Measurements from ENCODE around the gene CFAP43.
"Not testable (repeated sequence)": the region's sequence is repeated elsewhere in the genome, so short reads cannot be mapped to it uniquely, and the experiment has no call there.

CFAP43 gene

DNA sequence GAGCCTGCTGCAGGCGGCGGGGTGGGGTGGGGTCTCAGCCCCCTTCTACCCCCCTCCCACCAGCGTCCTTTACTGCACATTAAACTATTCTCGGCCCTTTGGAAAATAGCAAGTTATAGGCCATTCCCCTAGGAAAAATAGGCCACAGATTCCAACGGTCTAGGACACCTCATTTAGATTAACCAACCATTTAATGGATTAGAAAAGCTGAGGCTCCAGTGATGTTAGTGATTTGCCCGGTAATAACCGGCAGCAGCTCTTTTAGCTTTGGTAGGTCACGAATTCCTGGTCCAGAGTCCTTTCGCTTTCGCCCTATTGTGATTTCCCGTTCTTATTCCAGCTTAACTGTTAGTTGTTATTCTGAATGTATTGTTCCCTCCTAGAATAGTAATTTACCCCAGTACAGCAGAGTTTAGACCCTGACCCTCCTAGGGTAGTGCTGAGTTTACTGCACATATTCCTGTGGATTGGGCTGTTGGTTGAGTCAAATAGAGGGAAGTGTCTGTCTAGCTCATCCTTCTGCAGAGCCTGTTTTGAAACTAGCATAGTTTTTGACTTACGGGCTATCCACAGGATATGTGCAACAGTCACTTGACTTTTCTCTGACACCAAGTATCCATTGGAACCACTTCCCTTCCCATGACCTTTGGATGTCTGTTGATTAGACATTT is 23.3 kb upstream of the CFAP43 start:
- peak; percentile 59 for DNase-seq

DNA sequence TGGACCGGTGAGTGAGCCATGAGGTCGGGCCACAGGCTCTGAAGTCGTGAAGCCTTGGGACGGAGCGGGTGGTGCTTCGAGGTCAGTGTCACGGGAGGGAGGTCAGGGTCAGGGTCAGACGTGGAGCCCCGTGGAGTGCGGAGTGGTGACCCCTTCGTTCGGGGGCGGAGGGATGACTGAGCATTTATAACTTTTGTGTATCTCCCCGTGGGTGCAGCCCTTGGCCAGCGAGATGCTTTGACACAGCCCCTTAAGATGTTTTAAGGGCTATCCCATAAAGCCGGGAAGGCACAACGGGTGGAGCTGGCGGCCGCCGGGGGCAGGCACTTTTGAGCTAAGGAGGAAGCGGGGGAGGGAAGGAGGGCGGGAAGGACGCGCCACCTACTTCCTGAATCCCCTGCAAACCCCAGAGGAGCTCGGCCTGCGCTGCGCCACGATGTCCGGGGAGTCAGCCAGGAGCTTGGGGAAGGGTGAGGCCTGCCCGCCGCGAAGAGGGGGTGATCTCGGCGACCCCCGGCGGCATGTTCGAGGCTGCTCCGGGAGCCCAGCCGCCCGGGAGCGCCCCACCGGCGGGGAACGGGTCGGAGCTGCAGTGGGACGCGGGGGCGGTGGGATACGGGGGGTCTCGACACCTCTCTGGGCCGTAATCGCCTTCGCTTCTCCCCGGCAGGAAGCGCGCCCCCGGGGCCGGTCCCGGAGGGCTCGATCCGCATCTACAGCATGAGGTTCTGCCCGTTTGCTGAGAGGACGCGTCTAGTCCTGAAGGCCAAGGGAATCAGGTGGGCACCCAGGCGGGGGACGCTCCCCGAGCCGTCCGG is 22.5 kb upstream of the CFAP43 start, which contains the start of gene GSTO1:
TSS of gene GSTO1 (plus strand) at position 400 of the 818 bp plus-strand sequence. CDS start at position 437, 37 bp downstream.
- DNase-seq: peak; percentile 68

DNA sequence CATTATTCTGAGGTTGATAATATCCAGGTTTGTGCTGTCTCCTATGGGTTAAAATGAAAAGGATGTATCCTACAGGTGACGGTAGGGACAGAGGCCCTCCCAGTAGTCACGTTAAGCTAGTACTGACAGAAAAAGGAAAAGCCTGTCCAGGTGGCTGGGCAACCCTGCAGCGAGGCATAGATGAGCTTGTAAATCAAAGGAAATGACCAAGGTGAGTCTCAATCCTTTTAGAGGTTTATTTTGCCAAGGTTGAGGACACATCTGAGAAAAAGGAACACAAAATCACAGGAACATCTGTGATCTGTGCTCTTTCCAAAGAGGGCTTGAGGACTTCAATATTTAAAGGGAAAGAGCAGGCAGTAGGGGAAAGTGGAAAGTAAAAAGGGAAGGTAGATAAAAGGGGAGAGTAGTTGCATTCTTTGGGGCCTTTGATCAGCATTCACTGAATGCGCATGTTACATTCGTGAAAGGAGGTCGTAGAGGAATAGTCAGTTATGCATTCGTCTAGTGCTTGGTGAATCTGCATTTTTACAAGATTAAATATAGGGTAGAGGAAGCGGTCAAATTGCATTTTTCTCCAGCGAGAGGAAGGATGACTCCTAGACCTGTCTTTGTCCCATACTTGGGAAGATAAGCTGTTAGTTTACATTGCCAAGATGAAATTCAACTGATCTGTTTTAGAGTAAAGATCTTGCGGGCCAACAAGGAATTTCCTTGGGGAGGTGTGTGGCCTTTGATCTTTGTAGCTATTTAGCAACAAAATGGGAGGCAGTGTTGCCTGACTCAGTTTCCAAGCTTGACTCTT is 21.6 kb upstream of the CFAP43 start:
- no peak for DNase-seq

DNA sequence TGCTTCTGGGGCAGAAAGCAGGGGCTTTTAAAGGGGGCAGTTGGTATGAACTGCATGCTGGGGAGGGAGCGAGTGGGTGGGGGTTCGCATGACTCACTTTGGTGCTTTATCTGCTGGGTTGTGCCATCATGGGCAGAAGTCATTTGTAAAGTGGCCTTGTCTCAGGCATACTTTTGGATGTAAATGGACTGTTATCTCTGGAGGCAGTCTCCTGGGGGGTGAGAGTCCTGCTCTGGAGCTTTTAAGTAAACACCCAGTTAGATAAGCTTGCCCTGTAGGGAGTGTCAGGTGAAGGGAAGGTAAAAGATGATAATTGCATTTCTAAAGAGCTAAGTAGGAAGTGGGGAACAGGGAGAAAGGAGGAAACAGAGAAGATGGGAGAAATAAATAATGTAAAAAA is 20.9 kb upstream of the CFAP43 start:
- DNase-seq: peak; percentile 36

DNA sequence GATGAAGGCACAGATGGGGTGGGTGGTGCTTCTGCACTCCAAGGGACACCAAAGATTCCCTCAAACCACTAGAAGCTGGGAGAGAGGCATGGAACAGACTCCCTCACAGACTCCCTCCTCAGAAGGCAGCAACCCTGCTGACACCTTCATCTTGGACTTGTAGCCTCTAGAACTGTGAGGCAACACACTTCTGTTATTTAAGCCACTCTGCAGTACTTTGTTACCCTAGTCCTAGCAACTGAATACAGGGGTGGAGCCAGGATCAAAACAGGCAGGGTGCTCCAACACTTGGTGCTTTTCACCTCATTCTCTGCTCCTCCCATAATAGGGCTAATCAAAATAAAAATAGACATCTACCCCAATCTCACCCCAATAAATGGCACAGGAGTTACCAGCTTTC is 20.2 kb upstream of the CFAP43 start:
- DNase-seq: no peak

DNA sequence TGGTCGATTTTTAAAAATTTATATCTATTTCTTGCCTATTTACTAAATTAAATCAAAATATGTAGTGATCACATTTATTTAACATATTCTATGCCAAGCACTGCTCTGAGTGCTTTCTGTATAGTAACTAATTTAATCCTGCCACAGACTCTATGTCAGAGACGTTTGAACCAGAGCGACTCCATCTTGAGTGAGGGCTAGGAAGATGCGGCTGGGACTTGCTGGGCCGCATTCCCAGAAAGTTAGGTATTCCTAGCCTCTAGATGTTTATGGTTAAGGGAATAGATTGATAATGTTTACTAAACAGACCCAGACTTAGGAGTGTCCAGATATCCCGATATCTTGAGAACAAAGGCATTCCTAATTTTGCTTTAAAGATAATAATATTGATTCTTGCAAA is 19.3 kb upstream of the CFAP43 start:
- no peak for DNase-seq

DNA sequence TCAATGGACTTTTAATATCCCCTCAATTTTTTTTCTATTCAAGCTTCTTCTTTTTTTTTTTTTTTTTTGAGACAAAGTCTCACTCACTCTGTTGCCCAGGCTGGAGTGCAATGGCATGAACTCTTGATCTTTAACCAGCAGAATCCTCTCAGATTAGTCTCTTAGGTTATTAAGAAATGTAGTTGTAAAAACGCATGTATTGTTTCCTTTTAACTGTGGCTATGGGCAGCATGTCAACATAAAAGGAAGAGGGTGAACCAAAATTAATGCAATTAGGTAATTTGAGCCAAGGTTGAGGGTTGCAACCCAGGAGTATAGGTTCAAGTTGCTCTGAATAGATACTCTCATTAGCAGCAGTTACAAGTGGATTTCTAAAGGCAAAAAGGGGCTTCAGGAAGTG is 18.2 kb upstream of the CFAP43 start:
- no peak for DNase-seq

DNA sequence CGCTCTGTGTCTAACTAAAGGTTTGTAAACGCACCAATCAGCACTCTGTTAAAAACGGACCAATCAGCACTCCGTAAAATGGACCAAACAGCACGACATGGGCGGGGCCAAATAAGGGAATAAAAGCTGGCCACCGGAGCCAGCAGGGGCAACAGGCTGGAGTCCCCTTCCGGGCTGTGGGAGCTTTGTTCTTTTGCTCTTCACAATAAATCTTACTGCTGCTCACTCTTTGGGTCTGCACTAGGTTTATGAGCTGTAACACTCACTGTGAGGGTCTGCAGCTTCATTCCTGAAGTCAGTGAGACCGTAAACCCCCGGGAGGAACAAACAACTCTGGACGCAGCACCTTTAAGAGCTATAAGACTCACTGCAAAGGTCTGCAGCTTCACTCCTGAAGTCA is 16.8 kb upstream of the CFAP43 start:
- not testable (repeated sequence) for DNase-seq

DNA sequence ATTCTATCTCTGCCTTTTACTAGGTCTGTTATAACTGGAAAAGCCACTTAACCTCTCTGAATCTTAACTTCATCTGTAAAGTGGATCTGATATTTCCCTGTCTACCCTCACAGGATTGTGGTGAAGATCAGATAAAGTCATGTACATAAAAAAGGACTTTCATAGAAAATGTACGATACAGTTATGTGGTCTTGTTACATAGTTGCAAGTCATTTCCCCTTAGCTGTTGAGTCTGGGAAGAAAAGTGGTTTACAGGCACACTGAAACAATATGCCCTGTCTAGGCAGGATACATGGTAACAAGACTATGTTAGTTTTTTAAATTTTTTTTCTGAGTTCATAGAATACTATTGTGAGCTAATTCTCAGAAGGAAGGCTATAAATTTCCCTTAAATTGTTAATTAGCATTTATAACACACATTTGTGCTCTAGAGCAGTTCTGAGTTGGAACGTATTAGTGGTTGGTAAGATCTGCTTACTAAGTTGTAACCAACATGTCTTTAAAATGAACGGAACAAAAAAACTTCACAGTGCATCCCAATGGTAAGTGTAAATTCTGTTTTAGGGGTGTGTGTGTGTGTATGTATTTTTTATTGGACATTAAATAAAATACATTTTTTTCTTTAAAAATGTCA is 15.5 kb upstream of the CFAP43 start:
- DNase-seq: no peak

DNA sequence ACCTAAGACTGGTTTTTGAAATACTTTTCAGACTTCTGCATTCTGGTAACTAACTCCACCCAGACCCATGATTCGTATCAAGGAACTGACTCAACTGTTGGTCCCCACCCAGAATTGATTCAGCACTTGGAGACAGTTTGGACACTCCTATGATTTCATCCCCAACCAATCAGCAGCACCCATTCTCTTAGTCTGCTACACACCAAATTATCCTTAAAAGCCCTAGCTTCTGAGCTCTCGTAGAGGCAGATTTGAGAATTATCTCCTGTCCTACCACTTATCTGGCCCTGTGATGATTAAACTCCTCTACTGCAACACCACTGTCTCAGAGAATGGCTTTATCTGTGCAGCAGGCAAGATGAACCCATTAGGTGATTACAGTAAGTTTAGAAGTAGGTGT is 14.8 kb upstream of the CFAP43 start:
- DNase-seq: peak; percentile 34

DNA sequence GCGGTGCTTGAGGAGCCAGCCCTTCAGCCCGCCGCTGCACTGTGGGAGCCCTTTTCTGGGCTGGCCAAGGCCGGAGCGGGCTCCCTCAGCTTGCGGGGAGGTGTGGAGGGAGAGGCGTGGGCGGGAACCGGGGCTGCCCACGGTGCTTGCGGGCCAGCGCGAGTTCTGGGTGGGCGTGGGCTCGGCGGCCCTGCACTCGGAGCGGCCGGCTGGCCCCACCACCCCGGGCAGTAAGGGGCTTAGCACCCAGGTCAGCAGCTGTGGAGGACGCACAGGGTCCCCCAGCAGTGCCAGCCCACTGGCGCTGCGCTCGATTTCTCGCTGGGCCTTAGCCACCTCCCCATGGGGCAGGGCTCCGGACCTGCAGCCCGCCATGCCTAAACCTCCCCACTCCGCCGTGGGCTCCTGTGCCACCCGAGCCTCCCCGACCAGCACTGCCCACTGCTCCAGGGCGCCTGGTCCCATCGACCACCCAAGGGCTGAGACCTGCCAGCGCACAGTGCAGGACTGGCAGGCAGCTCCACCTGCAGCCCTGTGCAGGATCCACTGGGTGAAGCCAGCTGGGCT is 13.0 kb upstream of the CFAP43 start:
- no peak for DNase-seq

DNA sequence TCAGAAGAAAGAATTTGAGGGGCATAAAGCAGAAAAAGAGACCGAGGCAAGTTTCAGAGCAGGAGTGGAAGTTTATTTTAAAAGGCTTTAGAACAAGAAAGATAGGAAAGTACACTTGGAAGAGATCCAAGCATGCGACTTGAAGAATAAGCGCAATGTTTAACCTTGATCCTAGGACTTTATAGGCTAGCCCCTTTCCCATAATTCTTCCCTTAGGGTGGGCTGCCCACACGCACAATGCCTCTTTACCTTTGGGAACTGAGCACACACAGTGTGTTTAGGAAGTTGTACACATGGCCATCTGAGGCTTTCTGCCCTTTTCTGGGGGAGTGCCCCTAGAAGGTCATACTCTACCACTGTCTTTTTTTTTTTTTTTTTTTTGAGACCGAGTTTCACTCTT is 11.3 kb upstream of the CFAP43 start:
- no peak for DNase-seq

DNA sequence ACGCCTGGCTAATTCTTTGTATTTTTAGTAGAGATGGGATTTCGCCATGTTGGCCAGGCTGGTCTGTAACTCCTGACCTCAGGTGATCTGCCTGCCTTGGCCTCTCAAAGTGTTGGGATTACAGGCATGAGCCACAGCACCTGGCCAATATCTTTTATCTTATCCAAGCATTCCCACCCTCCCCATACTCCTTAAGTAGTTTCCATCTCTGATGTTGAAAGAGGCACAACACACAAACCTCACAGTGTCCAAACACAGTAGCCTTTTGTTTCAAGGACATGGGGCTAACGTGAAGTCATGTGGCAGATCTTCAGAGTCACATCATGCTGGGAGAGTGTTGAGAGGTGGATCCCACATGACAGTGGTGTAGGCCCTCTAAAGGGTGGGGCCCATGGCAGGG is 10.8 kb upstream of the CFAP43 start:
- not testable (repeated sequence) for DNase-seq

DNA sequence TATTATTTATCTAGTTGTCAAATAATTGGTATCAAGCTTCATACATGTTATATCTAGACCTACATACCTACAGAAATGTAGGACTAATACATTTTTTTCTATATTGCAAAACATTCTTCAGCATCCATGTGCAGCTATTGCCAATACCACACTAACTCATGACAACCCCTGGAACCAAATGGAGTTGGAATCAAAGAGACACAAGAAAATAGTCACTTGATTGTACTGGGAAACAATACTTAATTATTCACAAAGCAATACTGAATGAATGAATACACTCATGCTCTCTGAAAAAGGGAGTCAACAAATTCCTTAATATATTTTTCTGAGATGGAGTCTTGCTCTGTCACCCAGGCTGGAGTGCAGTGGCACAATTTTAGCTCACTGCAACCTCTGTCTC is 10.4 kb upstream of the CFAP43 start:
- no peak for DNase-seq

DNA sequence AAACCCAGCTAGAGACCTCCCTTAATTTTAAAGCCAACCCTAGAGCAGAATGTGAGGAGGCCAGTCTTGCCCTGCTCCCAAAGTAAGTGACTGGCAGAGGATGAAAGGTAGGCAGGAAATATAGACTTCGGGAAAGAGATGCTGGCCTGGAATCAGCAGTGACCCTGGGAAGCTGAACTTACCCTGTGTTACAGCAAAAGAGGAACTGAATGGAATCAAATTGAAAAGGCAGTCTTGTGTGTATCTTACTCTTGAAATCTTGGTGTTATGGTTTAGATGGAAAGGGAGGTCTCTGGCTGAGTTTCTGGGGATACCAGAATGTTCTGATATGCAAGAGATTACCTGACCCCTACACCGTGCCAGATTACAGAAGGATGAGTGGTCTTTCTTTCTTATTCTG is 7.9 kb upstream of the CFAP43 start:
- DNase-seq: no peak

DNA sequence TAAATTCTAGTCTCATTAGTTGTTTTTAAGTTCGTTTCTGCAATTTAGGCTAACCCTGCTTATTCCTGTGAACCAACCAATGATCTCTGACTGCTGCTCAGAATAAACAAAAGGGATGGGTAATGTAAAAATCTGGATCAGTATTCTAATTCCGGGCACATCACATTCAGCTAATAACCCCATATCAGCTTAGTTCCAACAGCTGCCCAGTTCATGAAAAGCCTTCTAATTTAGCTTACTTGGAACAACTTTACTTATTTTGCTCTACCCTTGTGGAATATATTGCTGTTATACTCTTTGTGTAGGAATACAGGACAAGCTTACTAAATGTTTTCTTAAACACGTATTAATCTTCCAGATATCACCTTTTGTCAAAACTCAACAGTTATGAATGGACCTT is 3.6 kb upstream of the CFAP43 start:
- no peak for DNase-seq

DNA sequence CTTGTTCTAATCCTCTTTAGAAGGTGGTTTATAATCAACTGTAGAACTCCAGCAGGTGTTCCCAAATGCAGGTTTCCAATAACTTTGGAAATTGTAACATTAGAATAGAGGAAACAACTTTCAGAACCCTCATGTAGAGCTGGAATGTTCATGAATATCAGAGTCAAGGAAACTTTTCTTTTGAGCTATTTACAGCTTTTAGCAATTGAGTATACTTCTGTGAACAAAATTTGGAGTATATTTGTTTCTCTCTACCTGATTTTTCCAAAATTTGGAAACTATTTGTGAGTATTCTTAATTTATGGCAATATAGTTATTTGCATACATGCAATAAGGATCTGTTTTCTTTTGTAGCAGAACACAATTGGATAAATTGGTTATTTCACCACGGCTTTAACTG is 2.8 kb upstream of the CFAP43 start:
- no peak for DNase-seq

DNA sequence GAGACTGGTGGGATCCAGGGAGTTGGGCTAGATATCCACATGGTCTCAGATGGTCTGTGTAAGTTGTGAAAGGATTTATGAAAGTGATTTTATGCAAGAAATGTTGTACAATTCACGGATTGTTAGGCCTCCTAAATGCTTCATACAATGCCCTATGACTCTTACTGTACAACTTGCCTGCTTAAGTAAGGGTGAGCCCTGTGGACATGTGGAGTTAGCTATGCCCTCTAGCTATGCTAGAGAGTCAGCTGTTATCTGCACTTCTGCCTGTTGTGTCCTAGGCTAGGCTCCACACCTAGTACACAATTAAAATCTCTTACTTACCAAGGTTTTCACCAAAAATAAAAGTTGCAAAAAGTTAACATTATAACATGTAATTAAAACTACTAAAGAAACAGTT is 1.7 kb upstream of the CFAP43 start:
- DNase-seq: no peak

DNA sequence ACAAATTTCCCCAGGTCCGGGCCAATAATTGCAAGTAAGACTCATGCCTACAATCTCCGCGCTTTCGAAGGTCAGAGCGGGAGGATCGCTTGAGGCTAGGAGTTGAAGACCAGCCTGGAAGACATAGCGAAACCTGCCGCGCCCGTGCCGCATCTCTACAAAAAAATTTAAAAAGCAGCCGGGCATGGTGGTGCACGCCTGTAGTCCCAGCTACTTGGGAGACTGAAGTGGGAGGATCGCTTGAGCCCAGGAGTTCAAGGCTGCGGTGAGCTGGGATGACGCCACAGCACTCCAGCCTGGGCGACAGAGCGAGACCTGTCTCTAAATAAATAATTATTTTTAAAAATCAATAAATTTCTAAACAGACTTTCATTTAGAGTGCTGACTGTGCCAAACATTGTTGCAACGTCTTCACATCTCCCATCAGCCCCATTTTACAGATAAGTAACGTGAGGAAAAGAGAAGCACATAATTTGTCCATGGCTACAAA is 494 bp upstream of the CFAP43 start:
- DNase-seq: no peak

DNA sequence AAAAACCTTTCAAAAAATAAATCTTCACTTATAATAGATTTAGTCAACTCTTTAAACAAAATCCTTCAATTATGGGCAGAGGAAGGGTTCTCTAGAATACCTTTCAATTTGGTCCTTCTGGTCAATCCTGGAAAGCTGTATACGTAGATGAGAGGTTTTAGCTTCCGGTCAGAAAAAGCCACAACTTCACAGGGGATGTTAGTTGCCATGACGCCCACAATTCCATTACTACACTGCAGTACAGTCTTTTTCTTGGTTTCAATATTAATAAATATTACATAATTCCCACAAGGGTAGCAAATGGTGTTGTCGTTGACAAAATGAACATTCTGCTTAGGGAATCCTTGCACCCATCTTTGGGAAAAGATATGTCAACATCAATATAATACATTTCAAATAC is 1.7 kb downstream of the CFAP43 start:
- no peak for DNase-seq

DNA sequence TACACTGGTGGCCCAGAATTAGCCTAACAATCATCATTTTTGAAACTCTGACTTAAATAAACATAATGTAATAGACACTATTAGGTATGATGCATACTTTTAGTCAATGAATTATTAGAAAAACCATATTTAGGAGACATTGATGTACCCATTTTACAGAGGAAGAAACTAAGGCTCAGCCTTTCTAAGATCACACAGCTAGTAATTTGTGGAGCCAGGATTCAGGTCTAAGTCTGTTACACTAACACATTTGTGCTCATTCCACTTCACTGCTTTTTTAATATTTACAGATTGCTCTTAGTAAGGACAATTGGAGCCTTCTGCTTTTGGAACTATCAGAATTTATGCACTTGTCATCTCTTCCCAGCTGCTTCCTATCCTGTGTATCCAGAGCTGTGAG is 8.9 kb downstream of the CFAP43 start:
- DNase-seq: no peak

DNA sequence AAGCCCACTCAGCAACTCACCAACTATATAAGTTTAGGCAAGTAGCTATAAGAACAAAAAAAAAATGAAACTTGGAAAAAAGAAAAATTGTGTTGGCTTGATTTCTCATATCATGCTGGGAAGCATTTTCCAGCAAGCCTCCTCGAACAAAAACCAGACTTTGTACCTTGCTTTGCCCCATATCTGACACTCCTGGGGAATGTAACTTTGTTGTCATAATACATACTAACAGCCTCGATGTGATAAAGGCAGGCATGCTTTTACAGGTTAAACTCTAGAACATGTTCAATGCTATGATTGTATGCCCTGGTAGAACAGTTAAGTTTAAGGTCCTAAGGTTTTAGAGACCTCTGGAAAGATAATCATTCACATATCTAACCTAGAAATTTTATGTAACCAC is 11.6 kb downstream of the CFAP43 start:
- DNase-seq: no peak

DNA sequence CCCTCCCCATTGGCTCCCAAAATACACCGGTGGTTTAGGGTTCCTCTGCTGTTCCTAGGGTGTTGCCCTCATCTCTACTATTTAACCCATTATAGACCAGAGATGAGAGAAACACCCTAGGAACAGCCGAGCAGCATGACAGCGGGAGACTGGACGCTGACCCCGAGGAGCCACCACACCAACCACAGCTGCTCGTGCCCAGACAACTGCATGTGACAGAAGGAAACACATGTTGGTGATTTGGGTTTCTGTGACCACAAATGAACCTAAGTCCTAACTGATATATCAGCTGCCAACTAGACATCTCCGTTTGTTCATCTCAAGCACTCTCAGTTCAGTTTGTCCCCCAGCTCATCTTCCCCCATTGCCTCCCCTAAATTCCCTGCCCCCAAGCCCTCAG is 13.4 kb downstream of the CFAP43 start:
- DNase-seq: no peak
